OCI-LY7 (cell line): ENCODE data around the gene FAM78A. TPM values are rescaled to one million over a fixed set of nuclear protein-coding genes. Genes with fewer than 3 reads are reported as not detected.
"Not testable (repeated sequence)": the region's sequence is repeated elsewhere in the genome, so short reads cannot be mapped to it uniquely, and the experiment has no call there.

Experiments used
- BruUV-seq: library from RNA; stranded (reverse); fragments of 400-500 nt; replicated peaks from 2 replicates; lab custom pipeline; 2021; lab: Mats Ljungman, UMichigan
- CTCF ChIA-PET: fragments of 300-600 bp; sonication (Branson Sonifier 250); formaldehyde crosslinking; loops from one replicate; lab custom pipeline; 2022; ENCODE audit warnings: antibody characterized with exemption; ENCODE audit not compliant: unreplicated experiment; lab: Charles Lee
- POLR2A ChIA-PET: fragments of 300-600 bp; sonication (Branson Sonifier 250); formaldehyde crosslinking; loops from one replicate; lab custom pipeline; 2022; ENCODE audit warnings: antibody characterized with exemption; lab: Charles Lee
- DNase-seq: peaks from one replicate; pipeline ENCODE4 v3.0.0-alpha.2; 2015; ENCODE audit warnings: low spot score
- H2AFZ ChIP-seq: fragments of 200-600 bp; sonication (generic), shearing (Covaris generic); 2 replicates; pipeline ENCODE4 v1.6.1; 2014; ENCODE audit warnings: mild to moderate bottlenecking, antibody characterized with exemption, low read length, moderate library complexity
- H3K27ac ChIP-seq: fragments of 200-600 bp; sonication (generic); 2 replicates; pipeline ENCODE4 v1.5.1; 2014; ENCODE audit warnings: mixed run types, low read depth, mild to moderate bottlenecking, moderate library complexity, low read length, inconsistent platforms; ENCODE audit not compliant: poor library complexity, severe bottlenecking
- H3K36me3 ChIP-seq: fragments of 200-600 bp; sonication (generic); 2 replicates; pipeline ENCODE4 v1.6.1; 2014; ENCODE audit warnings: mild to moderate bottlenecking, antibody characterized with exemption, low read length, moderate library complexity, mixed read lengths; ENCODE audit not compliant: insufficient read depth
- H3K4me1 ChIP-seq: fragments of 200-600 bp; sonication (generic); 2 replicates; pipeline ENCODE4 v1.5.1; 2014; ENCODE audit warnings: mild to moderate bottlenecking, low read length; ENCODE audit not compliant: insufficient read depth, poor library complexity, severe bottlenecking
- H3K4me2 ChIP-seq: fragments of 200-600 bp; sonication (generic); 2 replicates; pipeline ENCODE4 v1.6.1; 2014; ENCODE audit warnings: mild to moderate bottlenecking, low read length
- H3K4me3 ChIP-seq: fragments of 200-600 bp; sonication (generic); 2 replicates; pipeline ENCODE4 v1.5.1; 2014; ENCODE audit warnings: mild to moderate bottlenecking, low read depth, low read length; ENCODE audit not compliant: poor library complexity, severe bottlenecking
- H3K79me2 ChIP-seq: fragments of 200-600 bp; sonication (generic); 2 replicates; pipeline ENCODE4 v1.6.1; 2016; ENCODE audit warnings: low read depth, mild to moderate bottlenecking, low read length, moderate library complexity, mixed read lengths; ENCODE audit not compliant: insufficient read depth
- H3K9me2 ChIP-seq: fragments of 200-600 bp; sonication (generic); 2 replicates; pipeline ENCODE4 v1.6.1; 2016; ENCODE audit warnings: mild to moderate bottlenecking, low read length, mixed read lengths; ENCODE audit not compliant: insufficient read depth
- H3K9me3 ChIP-seq: fragments of 200-600 bp; sonication (generic); 2 replicates; pipeline ENCODE4 v1.6.1; 2014; ENCODE audit warnings: mild to moderate bottlenecking, mixed run types, low read length, mixed read lengths
- H4K20me1 ChIP-seq: fragments of 200-600 bp; sonication (generic); 2 replicates; pipeline ENCODE4 v1.6.1; 2014; ENCODE audit warnings: mild to moderate bottlenecking, antibody characterized with exemption, low read length, moderate library complexity, mixed read lengths; ENCODE audit not compliant: insufficient read depth
- EZH2phosphoT487 ChIP-seq: fragments of 200-600 bp; sonication (generic); IDR thresholded peaks from 2 replicates; pipeline ENCODE4 v1.6.1; 2018; ENCODE audit warnings: low read depth, borderline replicate concordance, mild to moderate bottlenecking, mixed run types, antibody characterized with exemption, low read length, moderate library complexity, mixed read lengths
- intact Hi-C: fragments of 100-400 bp; cut with micrococcal nuclease; formaldehyde crosslinking; loops from one replicate; pipeline ENCODE4 v1.10.0; 2022; ENCODE audit not compliant: unreplicated experiment
- total RNA-seq, 2 experiments: library from RNA; depleted of rRNA in 1 of 2; stranded (reverse); fragments of >200 nt in 1 of 2; shearing (Covaris generic) in 1 of 2; gene quantifications; 2 replicates each; pipeline ENCODE4 v1.2.3, GENCODE V29; 2014 to 2022
- TF ChIP-seq, protein P1 (sequence below): fragments of 200-600 bp; sonication (generic); conservative IDR thresholded peaks from 2 replicates; pipeline ENCODE4 v1.5.1; 2014; ENCODE audit warnings: mild to moderate bottlenecking, antibody characterized with exemption, low read length, moderate library complexity, mixed read lengths

Gene FAM78A
- total RNA-seq, 2 experiments from 2014 or later: 25.0 to 35.0 TPM

- CTCF ChIA-PET: interaction anchor here (1.3 kb wide), 1 partner anchor 122 kb away, joined by 4 read pairs; no protein-coding TSS in a partner anchor
- no peak for DNase-seq
- no peaks in the 10 kb centered on the region for H4K20me1 ChIP-seq
- H3K9me3 ChIP-seq: 0 out of 2 replicates have a peak, but pooled peaks cover 4% of the 10 kb centered on the region
- H3K9me2 ChIP-seq: no peaks in the 10 kb centered on the region
- H3K4me2 ChIP-seq: no peak overlapping the region
- no peaks in the 10 kb centered on the region for H3K79me2 ChIP-seq
- no TSS peak for BruUV-seq
- H3K36me3 ChIP-seq: peaks cover 60% of the 10 kb centered on the region
- no peaks in the 10 kb centered on the region for H3K4me1 ChIP-seq
- intact Hi-C loops: no loop called here
- H2AFZ ChIP-seq: no peak overlapping the region
- POLR2A ChIA-PET: interaction anchor here (1.3 kb wide), 1 partner anchor 42 kb away, joined by 4 read pairs; no protein-coding TSS in a partner anchor
- H3K27ac ChIP-seq: no peak overlapping the region
- H3K4me3 ChIP-seq: no peak overlapping the region
- TF ChIP-seq, protein P1, sequence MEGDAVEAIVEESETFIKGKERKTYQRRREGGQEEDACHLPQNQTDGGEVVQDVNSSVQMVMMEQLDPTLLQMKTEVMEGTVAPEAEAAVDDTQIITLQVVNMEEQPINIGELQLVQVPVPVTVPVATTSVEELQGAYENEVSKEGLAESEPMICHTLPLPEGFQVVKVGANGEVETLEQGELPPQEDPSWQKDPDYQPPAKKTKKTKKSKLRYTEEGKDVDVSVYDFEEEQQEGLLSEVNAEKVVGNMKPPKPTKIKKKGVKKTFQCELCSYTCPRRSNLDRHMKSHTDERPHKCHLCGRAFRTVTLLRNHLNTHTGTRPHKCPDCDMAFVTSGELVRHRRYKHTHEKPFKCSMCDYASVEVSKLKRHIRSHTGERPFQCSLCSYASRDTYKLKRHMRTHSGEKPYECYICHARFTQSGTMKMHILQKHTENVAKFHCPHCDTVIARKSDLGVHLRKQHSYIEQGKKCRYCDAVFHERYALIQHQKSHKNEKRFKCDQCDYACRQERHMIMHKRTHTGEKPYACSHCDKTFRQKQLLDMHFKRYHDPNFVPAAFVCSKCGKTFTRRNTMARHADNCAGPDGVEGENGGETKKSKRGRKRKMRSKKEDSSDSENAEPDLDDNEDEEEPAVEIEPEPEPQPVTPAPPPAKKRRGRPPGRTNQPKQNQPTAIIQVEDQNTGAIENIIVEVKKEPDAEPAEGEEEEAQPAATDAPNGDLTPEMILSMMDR: no peak
- TF ChIP-seq EZH2phosphoT487: no peak
These were observed 61.9 kb downstream of the FAM78A start for GRCh38 chr9:131214286-131214856.

GRCh38 chr9:131211920-131212319 lies 64.4 kb downstream of the FAM78A start:
- H4K20me1 ChIP-seq, H3K4me2 ChIP-seq, H3K4me1 ChIP-seq, BruUV-seq, H3K27ac ChIP-seq, intact Hi-C loops, H2AFZ ChIP-seq, POLR2A ChIA-PET, H3K9me2 ChIP-seq, H3K9me3 ChIP-seq, CTCF ChIA-PET, H3K4me3 ChIP-seq, H3K79me2 ChIP-seq: not testable (repeated sequence)
- H3K36me3 ChIP-seq: peaks cover 58% of the 10 kb centered on the region
- DNase-seq: peak; percentile 18

Other genes starting within 250 kb of the FAM78A start
- gene AIF1L, start 180.0 kb downstream of the FAM78A start, total RNA-seq (2014; rRNA removed; shearing (Covaris generic)): not detected in 2 replicates
- gene AIF1L, start 180.0 kb downstream of the FAM78A start, total RNA-seq (2022): not detected in 2 replicates
- gene NUP214, start 150.9 kb downstream of the FAM78A start, total RNA-seq (2014; rRNA removed; shearing (Covaris generic)): 17.0 and 19.7 TPM in 2 replicates
- gene NUP214, start 150.9 kb downstream of the FAM78A start, total RNA-seq (2022): 67.1 and 69.6 TPM in 2 replicates
- gene PLPP7, start 13.2 kb upstream of the FAM78A start, total RNA-seq (2014; rRNA removed; shearing (Covaris generic)): 0.16 and 0.46 TPM in 2 replicates
- 0.11 and 0.28 TPM in 2 replicates for gene PLPP7, start 13.2 kb upstream of the FAM78A start, total RNA-seq (2022)
- gene PRRC2B, start 117.6 kb upstream of the FAM78A start, total RNA-seq (2014; rRNA removed; shearing (Covaris generic)): 84.2 and 89.4 TPM in 2 replicates
- 210 and 224 TPM in 2 replicates for gene PRRC2B, start 117.6 kb upstream of the FAM78A start, total RNA-seq (2022)
- 2.2 and 4.7 TPM in 2 replicates for gene POMT1, start 226.4 kb upstream of the FAM78A start, total RNA-seq (2014; rRNA removed; shearing (Covaris generic))
- 27.1 and 27.7 TPM in 2 replicates for gene POMT1, start 226.4 kb upstream of the FAM78A start, total RNA-seq (2022)